Measurements from ENCODE around the gene TSEN2.

GRCh38 chr3:12527757-12528143 is 43.5 kb downstream of the TSEN2 start:
- TF ChIP-seq CTCF (conservative IDR thresholded peaks at IDR 0.05 in 1 of 2, IDR thresholded peaks at IDR 0.05 in 1 of 2; ENCODE audit: extremely low read depth in 1 of 2, insufficient read depth in 1 of 2, low read depth in 1 of 2, low read length in 2 of 2): no peak
- TF ChIP-seq EZH2 (IDR thresholded peaks at IDR 0.05; ENCODE audit: borderline replicate concordance, low read length): no peak

Data from mammary epithelial cell (primary cell).